ENCODE results near the gene TBCE. TPM values are rescaled to one million over a fixed set of nuclear protein-coding genes. Genes with fewer than 3 reads are reported as not detected.
A peak's percentile ranks its signal among the peaks of the same experiment; 100 is the strongest.

Gene TBCE
- total RNA-seq, 6 donors from 2014 or later = 20.8 to 77.5 (median 26.5) TPM

DNA sequence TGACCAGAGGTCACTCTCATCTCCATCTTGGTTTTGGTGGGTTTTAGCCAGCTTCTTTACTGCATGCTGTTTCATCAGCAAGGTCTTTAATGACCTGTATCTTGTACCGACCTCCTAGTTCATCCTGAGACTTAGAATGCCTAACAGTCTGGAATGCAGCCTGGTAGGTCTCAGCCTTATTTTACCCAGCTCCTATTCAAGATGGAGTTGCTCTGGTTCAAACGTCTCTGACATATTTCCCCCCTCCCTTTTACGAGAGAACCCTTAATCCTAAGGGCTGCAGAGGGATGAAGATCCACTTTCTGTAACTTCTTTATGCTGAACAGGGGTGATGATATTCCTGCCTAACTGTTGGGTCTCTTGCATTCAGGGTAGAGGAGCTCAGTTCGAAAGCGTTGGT lies 43.2 kb downstream of the TBCE start:
- Histone ChIP-seq H3K4me1 (peaks cover 0 to 7% (median 0%) of the 10 kb centered on the region in 4 donors), H3K27me3 (no peaks in the 10 kb centered on the region), H3K27ac (no peak overlapping the region), H3K9me3 (no peaks in the 10 kb centered on the region), H3K36me3 (peaks cover 0 to 9% (median 1%) of the 10 kb centered on the region in 4 donors), H3K4me3 (no peak overlapping the region)
- DNase-seq (no peak), ATAC-seq (ENCODE audit: low FRiP score in 2 of 2) (no peak)
- TF ChIP-seq, protein P1, sequence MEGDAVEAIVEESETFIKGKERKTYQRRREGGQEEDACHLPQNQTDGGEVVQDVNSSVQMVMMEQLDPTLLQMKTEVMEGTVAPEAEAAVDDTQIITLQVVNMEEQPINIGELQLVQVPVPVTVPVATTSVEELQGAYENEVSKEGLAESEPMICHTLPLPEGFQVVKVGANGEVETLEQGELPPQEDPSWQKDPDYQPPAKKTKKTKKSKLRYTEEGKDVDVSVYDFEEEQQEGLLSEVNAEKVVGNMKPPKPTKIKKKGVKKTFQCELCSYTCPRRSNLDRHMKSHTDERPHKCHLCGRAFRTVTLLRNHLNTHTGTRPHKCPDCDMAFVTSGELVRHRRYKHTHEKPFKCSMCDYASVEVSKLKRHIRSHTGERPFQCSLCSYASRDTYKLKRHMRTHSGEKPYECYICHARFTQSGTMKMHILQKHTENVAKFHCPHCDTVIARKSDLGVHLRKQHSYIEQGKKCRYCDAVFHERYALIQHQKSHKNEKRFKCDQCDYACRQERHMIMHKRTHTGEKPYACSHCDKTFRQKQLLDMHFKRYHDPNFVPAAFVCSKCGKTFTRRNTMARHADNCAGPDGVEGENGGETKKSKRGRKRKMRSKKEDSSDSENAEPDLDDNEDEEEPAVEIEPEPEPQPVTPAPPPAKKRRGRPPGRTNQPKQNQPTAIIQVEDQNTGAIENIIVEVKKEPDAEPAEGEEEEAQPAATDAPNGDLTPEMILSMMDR (IDR thresholded peaks at IDR 0.05) = no peak
- TF ChIP-seq POLR2AphosphoS5 (IDR thresholded peaks at IDR 0.05) (no peak), POLR2A (IDR thresholded peaks at IDR 0.05) (no peak)
- 89 to 92% methylated on average over 5 of the region's 5 CpGs for WGBS, 2 donors

DNA sequence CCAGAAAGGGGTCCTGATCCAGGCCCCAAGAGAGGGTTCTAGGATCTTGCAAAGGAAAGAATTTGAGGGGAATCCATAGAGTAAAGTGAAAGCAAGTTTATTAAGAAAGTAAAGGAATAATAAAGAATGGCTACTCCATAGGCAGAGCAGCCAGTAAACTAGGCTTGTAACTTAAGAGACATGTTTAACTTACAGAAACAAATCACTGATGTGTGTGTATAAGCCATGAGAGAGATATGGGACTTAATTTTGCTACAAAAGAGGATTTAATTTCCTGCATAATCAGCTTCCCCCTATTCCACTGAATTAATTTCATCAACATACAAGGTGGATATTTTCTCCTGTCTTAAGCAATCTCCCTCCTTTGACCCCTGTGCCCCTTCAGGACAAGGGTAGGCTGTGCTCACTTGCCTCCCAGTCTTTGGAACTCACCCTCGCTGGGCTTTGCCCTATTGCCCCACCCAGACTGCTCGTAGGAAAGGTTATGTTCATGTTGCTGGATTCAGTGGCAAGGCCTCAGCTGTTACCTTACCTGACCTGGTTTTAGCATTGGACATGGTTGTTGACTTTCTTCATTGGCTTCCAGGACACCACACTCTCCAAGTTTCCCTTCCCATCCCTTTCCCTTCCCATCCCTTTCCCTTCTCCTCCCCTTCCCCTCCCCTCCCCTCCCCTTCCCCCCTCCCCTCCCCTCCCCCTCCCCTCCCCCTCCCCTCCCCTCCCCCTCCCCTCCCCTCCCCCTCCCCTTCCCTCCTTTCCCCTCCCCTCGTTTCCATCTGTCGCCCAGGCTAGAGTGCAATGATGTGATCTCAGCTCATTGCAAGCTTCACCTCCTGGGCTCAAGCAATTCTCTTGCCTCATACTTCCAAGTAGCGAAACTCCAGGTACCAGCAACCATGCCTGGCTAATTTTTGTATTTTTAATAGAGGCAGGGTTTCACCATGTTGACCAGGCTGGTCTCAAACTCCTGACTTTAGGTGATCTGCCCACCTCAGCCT lies 44.6 kb downstream of the TBCE start:
- DNase-seq (no peak), ATAC-seq (ENCODE audit: low FRiP score in 2 of 2) (no peak)
- no peak overlapping the region for H3K27ac ChIP-seq
- no peaks in the 10 kb centered on the region for H3K27me3 ChIP-seq
- 69 to 76% methylated on average over 4 of the region's 5 CpGs for WGBS, 2 donors
- no peaks in the 10 kb centered on the region for H3K9me3 ChIP-seq
- H3K4me1 ChIP-seq = peaks cover 0 to 7% (median under 1%) of the 10 kb centered on the region in 4 donors
- H3K36me3 ChIP-seq = peaks cover 0 to 9% (median 1%) of the 10 kb centered on the region in 4 donors
- H3K4me3 ChIP-seq = no peak overlapping the region
- TF ChIP-seq EP300 (IDR thresholded peaks at IDR 0.05) (no peak), POLR2A (IDR thresholded peaks at IDR 0.05) (no peak), POLR2AphosphoS5 (IDR thresholded peaks at IDR 0.05) (no peak)
- TF ChIP-seq, protein P1 (IDR thresholded peaks at IDR 0.05) = no peak

DNA sequence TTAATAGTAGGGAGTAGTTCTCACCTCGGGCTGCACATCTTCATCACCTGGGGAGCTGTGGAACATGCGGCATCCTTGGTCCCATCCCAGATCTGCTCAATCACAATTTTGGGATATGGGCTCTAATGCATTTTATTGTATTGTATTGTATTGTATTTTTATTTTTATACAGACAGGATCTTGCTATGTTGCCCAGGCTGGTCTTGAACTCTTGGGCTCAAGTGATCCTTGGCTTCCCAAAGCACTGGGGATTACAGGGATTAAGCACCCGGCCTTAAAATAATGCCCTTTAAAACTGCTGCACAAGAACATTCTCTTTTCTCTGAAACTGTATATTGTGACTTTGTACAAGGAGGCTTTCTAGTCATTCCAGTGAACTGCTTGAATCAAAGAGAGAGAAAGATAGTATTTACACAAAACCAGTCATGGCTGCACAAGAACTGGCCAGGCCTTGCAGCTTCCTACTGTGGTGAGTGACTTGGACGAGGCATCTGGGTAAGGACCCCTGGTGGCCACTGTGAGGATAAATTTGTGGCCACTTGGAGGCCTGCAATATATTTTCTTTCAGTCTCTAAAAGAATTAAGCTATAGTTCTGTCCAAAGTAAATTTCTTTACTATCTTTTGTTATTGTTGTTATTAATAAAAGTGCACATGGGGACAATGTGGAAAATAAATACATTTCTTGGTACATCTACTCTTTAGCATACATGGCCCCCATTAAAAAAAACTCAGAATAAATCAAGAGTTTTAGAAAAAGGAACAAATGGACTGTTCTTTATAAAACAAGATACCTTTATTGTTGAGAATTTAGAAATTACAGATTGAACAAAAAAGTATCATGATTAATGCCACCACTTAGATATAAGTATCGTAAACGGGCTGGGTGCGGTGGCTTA lies 48.0 kb downstream of the TBCE start:
- no peaks in the 10 kb centered on the region for H3K9me3 ChIP-seq
- TF ChIP-seq POLR2AphosphoS5 (IDR thresholded peaks at IDR 0.05) (no peak), POLR2A (IDR thresholded peaks at IDR 0.05) (no peak)
- TF ChIP-seq, protein P1 (IDR thresholded peaks at IDR 0.05) = peak; percentile 42 to 76 (median 67)
- H3K36me3 ChIP-seq = peaks cover 0 to 17% (median 7%) of the 10 kb centered on the region in 4 donors
- H3K27ac ChIP-seq = no peak overlapping the region
- no peak overlapping the region for H3K4me3 ChIP-seq
- no peaks in the 10 kb centered on the region for H3K27me3 ChIP-seq
- peaks cover 0 to 7% (median 0%) of the 10 kb centered on the region in 4 donors for H3K4me1 ChIP-seq
- ATAC-seq (ENCODE audit: low FRiP score in 2 of 2) (peak; percentile 86 to 87), DNase-seq (peak in 1 of 2 donors; percentile 77)
- WGBS, 2 donors = 82 to 84% methylated on average over 7 of the region's 7 CpGs

DNA sequence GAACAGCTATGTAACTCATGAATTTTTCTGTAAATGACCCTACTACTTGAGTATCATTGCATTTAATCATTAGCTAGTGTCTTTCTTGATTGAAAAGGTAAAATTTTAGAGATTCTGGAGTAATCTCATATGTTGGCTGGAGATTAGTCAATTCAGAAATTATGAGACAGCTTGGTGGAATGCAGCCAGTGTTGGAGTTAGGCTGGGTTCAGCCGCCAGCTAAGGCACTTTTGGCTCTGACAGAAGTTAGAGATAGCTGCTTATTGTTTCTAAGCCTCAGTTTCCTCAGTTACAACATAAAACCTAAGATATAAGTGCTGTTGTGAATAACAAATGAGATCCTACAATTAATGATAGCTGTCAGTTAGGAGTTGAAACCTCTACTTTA lies 49.4 kb downstream of the TBCE start:
- H3K27ac ChIP-seq = no peak overlapping the region
- H3K27me3 ChIP-seq = no peaks in the 10 kb centered on the region
- H3K4me3 ChIP-seq = no peak overlapping the region
- 71 to 82% methylated on average over 1 of the region's 1 CpG for WGBS, 2 donors
- DNase-seq = no peak
- H3K4me1 ChIP-seq = peaks cover 0 to 7% (median 0%) of the 10 kb centered on the region in 4 donors
- ATAC-seq (ENCODE audit: low FRiP score in 2 of 2) = no peak
- H3K9me3 ChIP-seq = no peaks in the 10 kb centered on the region
- peaks cover 0 to 17% (median 7%) of the 10 kb centered on the region in 4 donors for H3K36me3 ChIP-seq
- TF ChIP-seq, protein P1 (IDR thresholded peaks at IDR 0.05) = no peak
- TF ChIP-seq POLR2AphosphoS5 (IDR thresholded peaks at IDR 0.05) (no peak), POLR2A (IDR thresholded peaks at IDR 0.05) (no peak), EP300 (IDR thresholded peaks at IDR 0.05) (no peak)

All from upper lobe of left lung (tissue), 6 donors.